Fibroblast of skin of right quadriceps (primary cell): Measurements from ENCODE around the gene NEURL1B.
"Not testable (repeated sequence)": the region's sequence is repeated elsewhere in the genome, so short reads cannot be mapped to it uniquely, and the experiment has no call there.

Experiments
- DNase-seq: peaks from one replicate; pipeline ENCODE4 v3.0.0-alpha.2; 2013

The NEURL1B gene

GRCh38 chr5:172635038-172635437 is 6.0 kb upstream of the NEURL1B start:
- DNase-seq, result no peak

DNA sequence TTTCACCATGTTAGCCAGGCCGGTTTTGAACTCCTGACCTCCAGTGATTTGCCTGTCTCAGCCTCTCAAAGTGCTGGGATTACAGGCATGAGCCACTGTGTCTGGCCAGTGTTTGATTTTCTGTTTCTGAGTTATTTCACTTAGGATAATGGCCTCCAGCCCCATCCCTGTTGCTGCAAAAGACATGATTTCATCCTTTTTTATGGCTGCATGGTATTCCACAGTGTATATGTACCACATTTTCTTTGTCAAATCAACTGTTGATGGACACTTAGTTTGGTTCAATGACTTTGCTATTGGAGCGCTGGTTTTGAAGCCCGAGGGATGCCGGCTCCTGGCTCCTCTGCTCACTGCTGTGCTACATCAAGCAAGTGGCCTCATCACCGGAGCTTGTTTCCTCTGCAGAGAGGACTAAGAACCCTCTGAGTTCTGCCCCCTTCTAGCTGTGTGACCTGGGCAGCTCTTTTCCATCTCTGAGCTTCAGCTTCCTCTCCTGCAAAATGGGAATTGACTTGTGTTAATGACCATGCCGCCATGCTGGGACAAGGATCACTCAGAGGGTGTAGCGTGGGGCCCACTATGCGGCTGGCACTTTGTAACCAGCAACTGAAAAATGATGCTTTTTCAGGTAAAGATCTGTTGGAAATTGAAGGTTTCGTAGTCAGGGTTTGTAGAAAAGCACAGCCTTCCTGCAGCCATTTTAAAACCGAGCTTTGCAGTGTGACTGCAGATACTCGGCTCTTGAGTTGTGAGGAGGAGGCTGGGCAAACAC is 4.6 kb upstream of the NEURL1B start:
- no peak for DNase-seq

DNA sequence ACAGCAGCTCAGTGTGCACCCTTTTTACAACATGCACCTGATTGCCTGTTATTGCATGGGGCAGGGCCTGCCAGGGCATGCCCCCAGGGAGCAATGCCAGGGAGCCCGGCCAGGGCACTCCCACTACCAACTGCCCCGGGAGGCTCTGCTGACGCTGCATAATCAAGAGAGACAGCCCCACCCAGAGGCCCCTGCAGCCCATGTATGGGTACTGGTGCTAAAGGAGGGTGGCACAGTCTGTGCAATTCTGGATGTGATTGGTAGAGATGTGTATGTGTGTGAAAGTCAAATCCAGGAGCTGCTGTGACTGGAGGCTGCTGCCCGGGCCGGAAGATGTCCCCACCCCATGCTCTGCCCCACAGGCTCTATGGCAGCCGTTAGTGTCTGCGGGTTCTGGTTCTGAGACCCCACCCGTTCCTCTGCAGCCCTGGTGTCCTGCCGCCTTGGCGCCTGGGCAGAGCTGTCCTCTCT is 3.9 kb upstream of the NEURL1B start:
- DNase-seq, result no peak

DNA sequence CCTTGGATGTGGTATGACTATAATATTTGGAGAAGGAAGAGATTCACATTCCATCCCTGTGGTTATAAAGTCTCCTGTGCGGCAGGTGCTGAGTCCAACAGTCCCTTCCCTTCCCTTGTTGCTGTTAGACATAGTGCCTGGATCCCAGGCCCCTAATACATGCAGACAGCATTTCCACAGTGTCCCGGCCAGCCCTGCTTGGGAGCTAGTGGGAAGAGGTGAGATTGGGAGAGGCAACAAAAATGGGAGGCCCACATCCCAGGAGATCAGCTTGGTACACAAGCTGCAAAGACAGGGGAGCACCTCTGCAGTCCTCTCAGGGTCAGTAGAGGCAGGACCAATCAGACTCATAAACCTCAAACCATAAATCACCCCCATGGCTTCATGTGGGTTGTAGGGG is 3.3 kb upstream of the NEURL1B start:
- no peak for DNase-seq

DNA sequence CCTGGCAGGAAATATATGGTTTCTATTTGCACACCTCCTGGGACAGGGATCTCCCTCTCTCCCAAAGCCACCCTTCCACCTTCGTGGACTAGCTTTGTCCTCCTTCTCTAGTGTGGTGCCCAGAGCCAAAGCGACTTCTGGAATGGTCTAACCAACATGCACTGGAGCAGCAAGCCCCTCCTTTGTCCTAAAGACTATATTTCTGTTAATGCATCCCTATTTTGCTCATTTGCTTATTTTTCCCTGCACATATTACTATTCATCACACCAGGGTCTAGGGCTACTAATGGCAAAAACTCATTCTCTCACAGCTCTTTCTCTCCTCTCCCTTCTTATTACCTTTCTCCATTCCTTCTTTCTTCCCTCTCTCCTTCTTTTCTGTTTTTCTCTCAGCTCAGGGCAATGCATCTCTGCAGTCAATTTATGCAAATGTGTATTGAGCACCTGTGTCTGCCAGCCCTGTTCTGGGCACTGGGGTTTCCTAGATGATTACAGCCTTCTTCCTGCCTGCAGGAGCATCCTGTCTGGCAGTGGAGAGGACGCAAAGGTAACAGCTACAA is 2.8 kb upstream of the NEURL1B start:
- DNase-seq, result no peak

DNA sequence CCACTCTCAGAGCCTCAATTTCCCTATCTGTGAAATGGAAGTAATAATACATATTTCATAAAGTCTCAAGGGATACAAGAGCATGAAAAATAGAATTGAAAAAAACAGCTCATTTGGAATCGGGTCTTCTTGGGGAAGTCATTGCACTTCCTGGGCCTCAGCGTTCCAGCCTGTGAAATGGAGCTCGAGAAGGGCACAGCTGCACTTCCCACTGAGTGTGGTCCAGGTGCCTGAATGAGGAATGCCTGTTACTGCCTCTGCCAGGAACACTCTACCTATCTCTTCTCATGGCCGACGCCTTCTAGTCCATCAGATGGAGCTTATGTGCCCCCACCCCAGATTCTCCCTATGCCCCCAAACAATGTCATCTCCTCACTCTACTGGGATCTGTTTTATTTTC is 924 bp upstream of the NEURL1B start:
- DNase-seq, result no peak

DNA sequence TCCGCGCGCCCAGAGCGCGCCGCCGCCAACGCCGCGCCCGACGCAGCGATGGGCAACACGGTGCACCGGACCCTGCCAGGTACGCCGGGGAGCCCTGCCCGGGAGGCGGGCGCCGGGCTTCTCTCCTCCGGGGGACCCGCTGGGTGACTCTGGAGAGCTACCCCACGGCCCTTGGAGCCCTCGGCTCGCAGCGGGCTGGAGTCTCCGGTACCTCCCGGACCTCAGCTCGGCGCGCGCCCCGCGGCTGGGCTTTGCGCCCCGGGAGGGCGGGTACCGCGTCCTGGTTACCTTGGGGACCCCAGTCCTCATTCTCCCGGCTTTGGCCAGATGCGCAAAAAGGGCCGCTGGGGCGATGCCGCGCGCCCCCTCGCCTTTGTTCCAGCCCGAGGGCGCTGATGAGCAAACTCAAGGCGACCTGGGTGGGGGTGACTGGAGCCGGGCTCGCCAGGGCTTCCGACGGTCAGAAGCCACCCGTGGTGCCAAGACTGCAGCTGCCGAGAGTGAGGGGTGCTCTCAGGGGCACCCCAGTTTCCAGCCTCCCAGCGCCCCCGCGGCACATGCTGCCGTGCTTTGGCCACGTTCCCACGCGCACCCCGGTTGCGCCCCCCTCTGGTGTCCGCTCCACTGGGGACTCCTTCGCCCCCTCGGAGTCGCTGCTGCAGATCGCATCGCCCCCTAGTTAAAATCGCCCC is 442 bp downstream of the NEURL1B start:
- no peak for DNase-seq

GRCh38 chr5:172642051-172642409 is 967 bp downstream of the NEURL1B start:
- no peak for DNase-seq

DNA sequence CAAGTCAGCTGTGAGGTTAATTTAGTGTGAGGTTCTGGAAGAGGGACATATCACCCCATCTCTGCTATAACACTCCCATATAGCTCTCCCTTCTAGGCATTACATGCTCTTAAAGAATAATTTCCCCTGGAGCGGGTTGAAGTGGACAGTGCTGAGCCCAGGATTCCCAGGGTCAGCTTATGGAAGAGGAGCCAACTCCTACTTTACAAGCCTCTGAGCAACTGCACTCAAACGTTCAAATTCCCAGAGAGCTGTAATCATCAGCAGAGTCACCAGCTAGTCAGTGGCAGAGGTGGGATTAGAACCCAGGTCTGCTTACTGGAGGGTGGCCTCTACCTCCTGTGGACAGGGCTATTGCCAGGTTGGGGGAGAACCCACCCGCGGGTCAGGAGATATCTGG is 1.4 kb downstream of the NEURL1B start:
- DNase-seq, result no peak

DNA sequence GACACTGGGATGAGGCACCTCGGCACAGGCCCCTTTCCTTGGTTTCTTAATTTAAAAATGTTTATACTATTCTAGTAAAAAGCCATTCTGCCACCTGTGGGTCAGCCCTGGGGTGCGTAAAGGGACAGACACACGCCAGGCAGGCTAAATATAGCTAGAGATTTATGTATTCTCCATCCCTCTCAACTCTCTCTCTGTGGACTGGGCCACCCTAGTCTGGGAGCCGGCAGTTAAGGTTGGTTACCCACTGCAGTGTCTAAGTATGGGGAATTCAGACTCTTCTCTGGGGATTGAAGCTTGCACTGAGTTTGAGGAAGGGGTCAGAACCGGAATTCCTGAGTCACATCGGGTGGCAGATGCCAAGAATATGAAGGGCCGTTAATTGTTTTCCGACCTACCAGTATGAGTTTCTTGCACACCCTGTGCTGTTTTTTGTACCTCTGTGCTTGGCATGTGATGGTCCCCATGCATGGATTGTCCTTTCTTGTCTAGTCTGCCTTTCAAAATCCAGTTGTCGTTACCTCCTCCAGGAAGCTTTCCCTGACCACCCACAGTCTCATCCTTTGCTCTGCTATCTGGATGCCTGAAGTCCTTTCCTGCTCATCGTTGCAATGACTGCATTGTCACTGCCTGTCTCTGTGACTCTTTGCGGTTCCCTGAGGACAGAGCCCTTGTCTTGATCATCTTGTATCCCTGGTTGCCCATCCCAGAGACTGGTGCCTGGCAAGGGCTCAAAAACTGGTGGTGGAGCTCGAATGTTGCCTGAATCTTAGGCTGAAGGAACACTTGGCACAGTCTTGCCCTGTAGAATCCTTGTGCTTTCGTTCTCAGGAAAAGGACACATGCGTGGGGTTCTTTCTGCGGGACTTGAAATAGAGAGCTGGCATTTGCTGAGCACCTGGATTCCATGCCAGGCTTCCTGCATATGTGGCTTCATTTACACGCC is 2.1 kb downstream of the NEURL1B start:
- DNase-seq, result no peak

GRCh38 chr5:172644266-172644665 is 3.2 kb downstream of the NEURL1B start:
- no peak for DNase-seq

GRCh38 chr5:172644711-172645110 is 3.6 kb downstream of the NEURL1B start:
- DNase-seq, result no peak

DNA sequence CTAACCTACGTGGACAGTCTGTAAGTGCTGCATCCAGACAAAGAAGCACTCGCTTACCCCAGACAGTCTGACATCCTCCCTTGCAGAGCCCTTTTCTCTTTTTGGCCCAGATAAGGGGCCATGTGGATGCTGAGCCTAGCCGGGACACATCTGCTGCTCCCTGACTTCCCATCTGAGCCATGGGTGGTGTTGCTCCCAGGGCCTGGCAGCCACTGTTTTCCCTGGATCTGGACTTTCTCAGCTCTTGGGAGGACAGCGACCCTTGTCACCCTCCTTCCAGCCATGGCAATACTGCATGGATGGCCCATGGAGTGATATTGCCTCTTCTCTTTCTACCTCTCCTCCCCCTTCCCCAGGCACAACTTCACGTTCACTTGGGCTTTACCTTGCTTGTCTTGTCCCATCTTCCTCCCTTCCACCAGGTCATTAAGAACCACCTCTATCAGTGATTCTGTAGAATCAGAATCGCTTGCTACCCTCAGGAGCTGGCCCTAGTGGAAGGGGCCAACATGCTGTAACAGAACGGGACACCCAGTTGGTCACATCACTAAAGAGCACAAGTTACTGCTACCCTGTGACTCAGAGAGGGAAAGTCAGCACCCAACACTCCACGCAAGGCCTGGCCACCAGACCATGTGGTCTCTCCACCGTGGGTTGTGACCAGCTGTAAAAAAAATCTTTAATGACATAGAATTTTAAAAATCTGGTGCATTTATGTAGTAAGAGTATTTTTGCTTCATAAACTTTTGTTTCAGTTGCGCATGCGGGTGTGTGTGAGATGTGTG is 4.4 kb downstream of the NEURL1B start:
- no peak for DNase-seq

DNA sequence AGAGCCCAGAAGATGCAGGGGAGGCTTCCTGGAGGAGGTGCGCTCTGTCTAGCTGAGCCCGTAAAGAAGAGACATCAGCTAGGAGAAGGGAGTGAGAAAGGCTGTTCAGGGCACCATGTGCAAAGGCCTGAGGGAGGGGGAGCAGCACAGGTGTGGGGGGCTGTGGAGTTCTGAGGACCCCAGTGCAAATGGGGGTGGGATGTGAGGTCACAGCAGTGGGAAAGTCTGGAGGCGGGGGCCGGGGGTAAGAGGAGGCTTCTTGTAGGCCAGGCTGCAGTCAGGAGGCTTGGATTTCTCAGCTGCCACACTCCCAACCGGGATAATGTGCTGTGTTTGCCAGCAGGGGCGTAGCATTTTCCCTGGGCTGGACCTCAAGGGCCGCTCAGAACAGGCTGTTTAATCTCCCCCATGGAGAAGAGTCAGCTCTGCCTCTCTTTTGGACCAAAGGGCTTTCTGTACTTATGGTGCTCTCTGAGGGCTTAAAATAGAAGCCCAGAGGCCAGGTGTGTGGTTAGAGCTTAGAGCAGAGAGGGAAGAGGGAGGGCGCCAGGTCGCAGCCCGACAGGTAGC is 5.7 kb downstream of the NEURL1B start:
- DNase-seq, result no peak

- no peak for DNase-seq
Measured at GRCh38 chr5:172647352-172648012, 6.4 kb downstream of the NEURL1B start.

DNA sequence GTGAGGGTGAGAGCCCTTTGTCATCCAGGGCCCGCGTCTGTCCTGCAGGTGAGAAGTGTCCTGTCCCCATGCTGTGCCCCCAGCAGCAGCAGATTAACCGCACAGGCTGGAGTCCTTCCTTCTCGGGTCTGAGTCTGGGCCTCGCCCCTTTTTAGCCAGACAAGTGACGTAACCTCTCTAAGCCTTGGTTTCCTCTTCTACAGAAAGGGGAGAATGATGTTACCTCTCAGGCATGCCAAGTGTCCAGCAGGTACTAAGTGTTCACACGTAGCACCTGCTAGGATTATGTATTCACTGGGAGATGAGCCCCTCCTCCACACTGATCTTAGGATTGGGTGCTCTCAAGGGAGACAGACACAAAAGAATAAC is 6.9 kb downstream of the NEURL1B start:
- no peak for DNase-seq

DNA sequence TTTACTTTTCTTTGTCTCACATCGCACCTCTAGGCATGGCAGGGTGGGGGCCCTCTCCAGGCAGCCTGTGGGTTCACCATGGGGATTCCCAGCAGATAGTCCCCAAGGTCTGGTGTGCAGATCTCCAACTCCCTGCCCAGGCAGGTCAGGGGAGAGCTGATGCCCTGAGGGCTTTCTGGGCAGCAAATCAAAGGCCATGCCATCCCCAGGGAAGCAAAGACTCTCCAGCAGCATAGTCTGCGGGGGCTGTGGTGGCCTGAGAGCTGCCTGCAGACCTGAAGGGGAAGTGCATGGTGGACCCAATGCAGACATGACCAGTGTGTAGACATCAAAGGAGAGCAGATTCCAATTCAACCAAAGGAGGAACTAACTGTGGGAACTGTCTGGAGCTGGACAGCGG is 7.7 kb downstream of the NEURL1B start:
- no peak for DNase-seq

- DNase-seq, result not testable (repeated sequence)
Measured at GRCh38 chr5:172656496-172656895, 15.4 kb downstream of the NEURL1B start.

- DNase-seq, result not testable (repeated sequence)
Measured at GRCh38 chr5:172657524-172658233, 16.6 kb downstream of the NEURL1B start.

- DNase-seq, result no peak
Measured at GRCh38 chr5:172658391-172658790, 17.3 kb downstream of the NEURL1B start.
